ENCODE results near the gene RTL9. TPM values are rescaled to one million over a fixed set of nuclear protein-coding genes. Genes with fewer than 3 reads are reported as not detected.
"Not testable (repeated sequence)": the region's sequence is repeated elsewhere in the genome, so short reads cannot be mapped to it uniquely, and the experiment has no call there.

Gene RTL9
- total RNA-seq: 1.3 TPM

GRCh38 chrX:110358548-110358947 is at the start of gene RTL9:
RTL9 (plus strand) TSS chrX:110358848; CDS start chrX:110450618, 91,770 bp downstream.
- DNase-seq: no peak

DNA sequence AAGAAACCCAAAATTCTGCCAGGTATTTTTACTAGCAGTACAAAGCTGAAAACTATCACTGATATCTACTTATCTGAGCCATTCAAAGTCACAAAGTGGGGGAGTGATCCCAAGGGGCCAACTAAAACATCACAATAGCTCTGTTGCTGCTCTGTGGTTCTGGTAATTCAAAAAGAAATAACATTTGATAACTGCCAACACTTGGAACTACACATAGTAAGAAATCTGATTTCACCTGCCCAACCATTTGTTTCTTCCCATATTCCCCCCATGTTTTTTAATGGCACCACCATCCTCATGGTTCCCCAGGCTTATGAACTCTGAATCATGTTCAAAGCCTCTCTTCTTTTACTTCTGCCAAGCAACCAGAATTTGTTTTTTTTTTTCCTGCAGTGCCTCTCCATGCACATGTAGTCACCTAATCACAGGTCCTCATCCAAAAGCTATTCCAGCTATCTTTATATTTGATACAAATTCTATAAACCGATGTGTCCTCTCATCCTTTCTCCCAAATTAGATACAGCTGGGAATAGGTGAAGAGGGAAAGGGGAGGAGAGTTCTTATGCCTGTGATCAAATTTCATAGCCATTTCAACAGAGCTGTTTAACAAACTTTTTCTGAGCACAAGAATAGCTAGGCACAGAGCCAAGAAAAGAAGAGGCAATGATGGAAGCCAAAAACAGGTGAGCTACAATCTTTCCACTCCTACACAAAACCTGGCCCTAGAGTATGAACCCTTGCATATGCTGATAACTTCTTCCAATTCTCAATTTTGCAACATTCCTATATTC is 48.5 kb upstream of the RTL9 start:
- DNase-seq: peak; percentile 39

DNA sequence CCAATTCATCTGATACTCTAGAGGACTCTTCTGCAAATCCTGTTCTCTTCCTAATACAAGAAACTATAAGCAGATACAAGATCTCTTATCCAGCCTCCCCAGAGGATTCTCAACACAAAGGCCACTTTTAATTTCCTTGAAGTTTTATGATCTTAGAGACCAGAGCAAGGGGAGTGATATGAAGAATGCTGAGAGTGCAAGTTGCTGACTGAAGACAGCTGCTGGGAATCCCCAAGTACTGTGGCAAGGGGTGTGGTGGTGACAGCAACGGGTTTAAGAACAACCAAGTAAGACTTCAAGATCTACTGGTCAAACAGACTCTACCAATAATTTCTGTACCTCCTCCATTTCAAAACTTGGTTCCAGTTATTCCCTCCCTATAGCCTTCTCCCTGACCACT is 47.8 kb upstream of the RTL9 start:
- peak; percentile 53 for DNase-seq

DNA sequence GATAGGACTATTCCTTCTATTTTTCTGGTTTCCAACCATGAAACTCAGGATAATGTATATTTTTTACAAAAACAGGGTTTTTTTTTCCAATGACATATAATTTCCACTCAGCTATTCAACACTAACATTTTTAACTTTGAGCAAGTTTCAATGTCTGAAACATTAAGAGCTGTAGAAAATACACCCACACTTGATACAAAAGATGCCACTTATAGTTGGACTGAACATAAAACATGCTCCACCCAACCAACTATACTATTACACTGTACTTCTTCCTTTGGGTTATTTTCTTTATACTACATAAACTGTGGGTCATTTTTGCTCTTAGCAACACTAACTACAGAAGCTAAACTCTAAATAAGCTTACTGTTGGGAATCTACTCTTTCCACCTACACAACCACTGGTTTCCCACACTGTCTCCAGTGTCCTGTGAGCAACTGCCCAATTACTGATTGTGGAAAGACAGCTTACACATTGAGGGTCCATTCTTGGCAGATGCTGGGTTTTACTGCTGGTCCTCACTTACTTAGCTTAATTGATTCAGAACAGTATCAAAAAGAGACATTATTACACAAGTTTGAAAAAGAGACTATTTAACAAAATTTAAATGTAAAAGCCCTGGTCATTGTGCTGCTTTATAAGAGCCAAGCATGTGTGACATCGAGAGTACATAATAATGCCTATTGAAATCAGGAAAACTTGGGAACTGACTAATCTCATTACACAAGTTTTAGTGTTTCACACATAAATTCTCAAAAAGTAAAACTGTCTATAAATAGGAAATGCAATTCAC is 47.0 kb upstream of the RTL9 start:
- DNase-seq: no peak

GRCh38 chrX:110315551-110315950 is 43.1 kb upstream of the RTL9 start:
- DNase-seq: no peak

DNA sequence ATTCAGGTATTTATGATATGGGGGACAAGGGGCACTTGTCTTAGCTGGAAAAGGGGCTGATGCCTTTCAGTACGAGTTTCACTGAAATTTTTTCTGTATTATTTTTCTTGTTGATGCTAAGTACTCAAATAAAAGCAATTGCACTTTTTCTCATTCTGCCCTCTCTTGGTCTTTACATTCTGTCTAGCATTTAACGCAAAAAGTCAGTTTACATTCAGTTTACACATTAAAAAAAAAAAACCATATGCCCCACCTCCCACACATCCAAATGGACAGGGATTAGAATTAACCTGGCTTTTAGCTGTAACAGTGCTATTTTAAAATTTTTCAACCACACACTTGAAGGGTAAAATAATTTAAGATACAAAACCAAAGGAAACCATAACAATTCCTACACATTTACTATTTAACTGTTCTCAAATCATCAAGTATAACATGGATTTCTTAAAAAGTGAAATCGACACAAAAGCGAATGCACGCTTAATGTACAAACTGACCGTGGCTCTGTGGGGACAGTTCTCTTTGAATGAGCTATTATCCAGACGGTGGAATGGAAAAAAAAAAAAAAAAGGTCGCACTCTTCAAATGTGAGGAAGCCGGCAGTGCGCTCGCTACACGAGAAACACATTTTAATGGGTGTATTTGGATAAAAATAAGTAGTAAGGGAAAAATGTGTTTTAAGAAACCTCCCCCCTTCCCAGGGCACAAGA is 42.1 kb upstream of the RTL9 start:
- DNase-seq: peak; percentile 43

DNA sequence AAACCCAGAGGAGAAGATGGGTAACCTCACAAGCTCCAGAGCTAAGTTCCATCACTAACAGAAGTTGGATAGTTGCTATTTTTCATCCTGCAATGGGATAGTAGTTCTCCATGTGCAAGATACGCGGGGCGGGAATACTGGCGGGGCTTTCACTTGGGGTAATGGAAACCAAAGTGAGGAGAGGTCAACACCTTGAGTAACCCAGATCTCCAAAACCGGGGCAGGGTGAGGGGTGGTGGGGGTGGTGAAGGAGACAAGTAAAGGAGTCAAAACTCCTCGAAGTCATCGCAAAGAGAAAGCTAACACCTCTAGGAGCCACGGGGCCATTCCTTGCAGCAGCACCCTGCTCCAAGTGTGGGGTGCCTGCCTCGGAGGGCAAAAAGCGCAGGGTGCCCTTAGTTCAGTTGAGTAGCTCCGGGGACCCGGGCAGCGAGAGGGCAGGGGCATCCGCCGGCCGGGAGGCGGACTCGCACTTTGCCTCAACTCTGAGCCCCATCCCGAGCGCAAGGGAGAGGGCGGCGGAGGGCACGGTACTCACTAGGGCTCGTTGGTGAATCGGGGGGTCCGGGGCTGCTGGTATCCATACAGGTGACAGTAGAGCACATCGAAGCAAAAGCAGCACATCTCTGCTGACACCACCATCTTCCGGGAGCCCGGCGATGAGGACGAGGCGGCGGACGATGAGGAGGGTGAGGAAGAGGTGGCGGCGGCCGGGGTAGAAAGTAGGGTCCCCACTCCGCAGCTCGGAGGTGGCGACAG is 41.4 kb upstream of the RTL9 start:
- peak; percentile 29 for DNase-seq

DNA sequence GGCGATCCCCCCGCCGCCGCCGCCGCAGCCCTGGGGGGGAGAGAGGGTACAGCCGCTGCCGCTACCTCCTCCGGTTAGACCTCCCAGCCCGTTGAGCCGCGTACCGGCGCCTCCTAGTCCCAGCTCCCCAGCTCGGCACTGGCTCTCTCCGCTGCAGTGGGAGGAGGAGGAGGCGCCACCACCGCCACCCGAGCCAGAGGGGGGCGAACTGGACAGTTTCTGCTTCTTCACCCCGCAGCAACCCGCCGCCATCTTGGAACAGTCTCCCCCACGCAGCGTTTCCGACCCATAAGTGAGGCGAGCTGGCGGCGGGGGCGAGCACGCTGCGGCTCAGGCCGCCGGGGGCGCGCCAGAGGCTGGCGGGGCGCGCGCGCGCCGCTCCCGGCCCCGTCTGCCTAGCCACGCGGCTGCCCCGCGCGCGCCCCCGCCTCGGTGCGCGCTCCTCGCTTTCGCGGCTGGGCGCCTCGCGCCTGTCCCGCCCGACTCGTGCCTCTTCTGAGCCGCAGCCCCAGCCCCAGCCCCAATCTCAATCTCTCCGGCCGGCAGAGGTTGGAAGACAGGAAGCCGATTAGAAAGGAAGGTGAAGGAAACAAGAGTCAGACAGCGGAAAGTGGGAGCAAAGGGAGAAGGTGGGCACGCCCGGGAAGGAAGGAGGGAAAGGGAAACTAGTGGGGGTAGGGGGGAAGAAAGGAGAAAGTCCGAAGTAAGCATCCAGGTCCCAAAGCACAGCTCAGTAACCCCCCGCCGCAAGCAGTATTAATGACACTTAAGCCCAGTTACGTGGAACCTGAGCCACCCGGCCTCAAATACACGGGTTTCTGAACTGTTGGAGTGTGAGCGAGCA is 40.6 kb upstream of the RTL9 start, which contains the start of gene AMMECR1:
Gene AMMECR1, minus strand, starts transcription at position 266 of the 844 bp plus-strand sequence. Its CDS starts 14 bp downstream, at position 252.
- peak; percentile 91 for DNase-seq

- no peak for DNase-seq
Measured at GRCh38 chrX:110318664-110318968, 40.0 kb upstream of the RTL9 start.

DNA sequence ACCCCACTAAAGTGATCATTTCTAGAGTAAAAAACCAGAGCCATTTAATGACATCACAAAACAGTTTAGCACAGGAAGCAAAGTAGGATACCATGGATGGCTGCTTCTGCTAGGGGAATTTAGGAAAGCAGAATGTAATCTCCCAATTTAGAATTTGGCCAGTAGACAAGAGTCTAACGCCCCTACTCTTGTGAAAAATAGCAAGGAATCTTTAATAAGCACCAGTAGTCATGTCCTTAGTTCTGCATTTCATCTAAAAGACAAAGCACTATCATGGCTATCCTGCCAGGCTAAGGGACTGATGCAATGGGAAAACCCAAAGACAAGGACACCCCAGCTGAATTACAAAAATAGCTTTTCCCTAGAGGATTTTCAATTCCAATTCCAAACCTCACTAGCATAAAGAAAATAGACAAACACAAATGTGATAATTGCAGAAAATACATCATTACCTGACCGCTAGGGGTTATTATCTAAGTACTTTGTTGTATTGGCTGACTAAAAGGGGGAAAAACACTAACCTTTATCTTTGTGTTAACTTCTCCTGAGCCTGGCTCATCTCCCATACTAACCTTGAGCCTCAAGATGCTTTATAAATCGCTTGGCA is 38.2 kb upstream of the RTL9 start:
- no peak for DNase-seq

DNA sequence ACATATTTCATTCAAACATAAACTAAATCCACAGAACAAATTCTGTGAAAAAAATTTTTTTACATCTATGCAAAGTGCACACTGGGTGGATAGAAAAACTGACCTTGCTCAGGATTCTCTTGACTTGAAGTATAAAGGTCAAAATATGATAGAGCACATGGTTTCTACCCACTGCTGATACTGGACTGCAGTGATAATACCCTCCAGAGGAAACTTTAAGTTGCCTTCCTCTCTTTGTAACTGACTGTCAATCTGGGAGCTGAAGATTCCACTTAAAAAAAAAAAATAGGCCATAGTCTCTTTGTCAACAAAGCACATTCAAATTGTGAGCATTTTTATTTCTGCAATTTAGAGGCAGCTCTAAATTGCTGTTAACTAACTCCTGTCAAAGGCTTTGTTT is 37.6 kb upstream of the RTL9 start:
- no peak for DNase-seq

DNA sequence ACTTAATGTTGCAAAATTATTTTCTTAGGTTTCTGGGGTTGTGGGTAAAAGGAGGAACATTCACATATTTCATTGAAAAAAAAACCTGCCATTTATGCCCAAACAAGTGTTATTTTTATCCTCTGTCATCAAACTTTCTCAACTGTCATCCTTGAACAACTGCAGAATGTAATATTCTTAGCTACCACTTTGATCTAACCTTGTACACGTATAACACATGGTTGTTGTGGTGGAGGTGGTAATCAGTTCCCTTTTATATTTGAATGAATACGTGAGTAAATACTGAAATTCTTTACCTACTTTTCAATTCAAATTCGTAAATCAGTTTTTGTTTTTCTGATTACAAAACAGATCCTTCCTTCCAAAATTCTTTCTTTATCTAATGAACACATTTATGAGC is 37.0 kb upstream of the RTL9 start:
- DNase-seq: no peak

DNA sequence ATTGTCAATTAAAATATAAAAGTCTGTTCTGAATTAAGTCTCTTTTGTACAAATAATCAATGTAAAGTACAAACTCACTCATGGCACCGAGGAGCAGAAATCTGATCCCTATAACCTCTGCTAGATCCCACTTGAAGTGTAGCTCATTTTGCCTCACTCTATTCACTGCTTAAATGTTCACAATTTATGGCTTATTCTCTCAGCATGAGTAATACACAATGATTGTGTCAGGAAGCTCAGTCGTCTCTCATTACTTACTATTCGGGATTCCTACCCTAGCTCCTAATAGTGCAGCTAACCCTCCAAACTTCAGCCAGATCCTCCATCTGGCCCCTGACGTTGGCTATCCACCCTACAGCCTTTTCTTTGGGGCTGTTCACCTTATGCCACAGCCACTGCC is 36.0 kb upstream of the RTL9 start:
- DNase-seq: no peak

GRCh38 chrX:110326712-110327111 is 31.9 kb upstream of the RTL9 start:
- DNase-seq: no peak

DNA sequence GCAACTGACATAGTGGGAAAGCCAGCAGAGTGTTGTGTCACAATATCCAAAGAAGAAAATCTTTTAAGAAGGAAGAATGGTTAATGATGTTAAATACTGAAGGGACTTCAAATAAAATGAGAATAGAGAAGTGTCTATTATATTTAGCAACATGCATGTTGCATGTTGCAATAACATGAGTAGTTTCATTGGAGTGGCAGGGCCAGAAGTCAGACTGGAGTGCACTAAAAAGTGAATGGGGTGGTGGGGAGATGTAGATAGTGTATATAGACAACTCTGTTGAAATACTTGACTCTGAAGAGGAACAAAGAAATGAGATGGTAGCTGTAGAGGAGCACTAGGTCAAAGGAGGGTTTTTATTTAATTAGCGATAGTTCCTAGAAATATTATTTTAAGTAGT is 31.3 kb upstream of the RTL9 start:
- DNase-seq: no peak

DNA sequence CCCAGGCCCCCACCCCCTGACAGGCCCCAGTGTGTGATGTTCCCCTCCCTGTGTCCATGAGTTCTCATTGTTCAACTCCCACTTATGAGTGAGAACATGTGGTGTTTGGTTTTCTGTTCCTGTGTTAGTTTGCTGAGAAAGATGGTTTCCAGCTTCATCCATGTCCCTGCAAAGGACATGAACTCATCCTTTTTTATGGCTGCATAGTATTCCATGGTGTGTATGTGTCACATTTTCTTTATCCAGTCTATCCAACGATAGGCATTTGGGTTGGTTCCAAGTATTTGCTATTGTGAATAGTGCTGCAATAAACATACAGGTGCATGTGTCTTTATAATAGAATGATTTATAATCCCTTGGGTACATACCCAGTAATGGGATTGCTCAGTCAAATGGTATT is 30.0 kb upstream of the RTL9 start:
- DNase-seq: not testable (repeated sequence)

DNA sequence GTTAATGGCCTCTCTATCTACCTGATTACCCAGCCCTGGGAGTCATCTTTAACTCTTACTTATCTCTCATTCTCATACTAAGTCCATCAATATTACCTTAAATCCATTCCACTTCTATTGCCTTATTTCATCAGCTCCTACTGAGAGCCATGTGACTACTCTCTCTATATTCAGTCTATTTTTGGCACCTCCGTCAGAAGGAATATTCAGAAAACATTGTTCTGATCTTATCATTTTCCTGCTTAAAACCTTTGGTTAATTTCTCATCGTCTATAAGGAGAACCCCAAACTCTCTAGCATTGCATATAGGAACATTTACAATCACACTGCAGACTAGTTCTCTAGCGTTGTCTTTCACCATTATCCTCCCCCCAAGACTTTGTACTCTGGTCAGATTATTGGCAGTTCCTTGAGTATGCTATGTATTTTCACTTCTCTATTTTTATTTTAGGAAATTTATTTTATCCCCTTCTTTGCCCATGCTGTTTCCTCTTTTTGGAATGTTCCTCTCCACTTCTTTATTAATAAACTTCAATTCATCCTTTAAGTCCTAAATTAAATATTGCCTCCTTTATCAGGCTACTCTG is 27.1 kb upstream of the RTL9 start:
- no peak for DNase-seq

DNA sequence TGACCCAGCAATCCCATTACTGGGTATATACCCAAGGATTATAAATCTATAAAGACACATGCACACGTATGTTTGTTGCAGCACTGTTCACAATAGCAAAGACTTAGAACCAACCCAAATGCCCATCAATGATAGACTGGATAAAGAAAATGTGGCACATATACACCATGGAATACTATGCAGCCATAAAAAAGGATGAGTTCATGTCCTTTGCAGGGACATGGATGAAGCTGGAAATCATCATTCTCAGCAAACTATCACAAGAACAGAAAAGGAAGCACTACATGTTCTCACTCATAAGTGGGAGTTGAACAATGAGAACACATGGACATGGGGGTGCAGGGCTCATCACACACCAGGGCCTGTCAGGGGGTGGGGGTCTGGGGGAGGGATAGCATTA is 25.2 kb upstream of the RTL9 start:
- DNase-seq: not testable (repeated sequence)

GRCh38 chrX:110338935-110339334 is 19.7 kb upstream of the RTL9 start:
- no peak for DNase-seq
